SH-SY5Y (cell line): ENCODE data around the gene DDIT3.

ENCODE experiments used
- GATA2 ChIP-seq: IDR thresholded peaks from 2 replicates; pipeline ENCODE4 v1.6.1; 2011; ENCODE audit warnings: mild to moderate bottlenecking, low read depth, low read length
- GATA3 ChIP-seq: IDR thresholded peaks from 2 replicates; pipeline ENCODE4 v1.6.1; 2011; ENCODE audit warnings: low read depth, mild to moderate bottlenecking, low read length, moderate library complexity

DNA sequence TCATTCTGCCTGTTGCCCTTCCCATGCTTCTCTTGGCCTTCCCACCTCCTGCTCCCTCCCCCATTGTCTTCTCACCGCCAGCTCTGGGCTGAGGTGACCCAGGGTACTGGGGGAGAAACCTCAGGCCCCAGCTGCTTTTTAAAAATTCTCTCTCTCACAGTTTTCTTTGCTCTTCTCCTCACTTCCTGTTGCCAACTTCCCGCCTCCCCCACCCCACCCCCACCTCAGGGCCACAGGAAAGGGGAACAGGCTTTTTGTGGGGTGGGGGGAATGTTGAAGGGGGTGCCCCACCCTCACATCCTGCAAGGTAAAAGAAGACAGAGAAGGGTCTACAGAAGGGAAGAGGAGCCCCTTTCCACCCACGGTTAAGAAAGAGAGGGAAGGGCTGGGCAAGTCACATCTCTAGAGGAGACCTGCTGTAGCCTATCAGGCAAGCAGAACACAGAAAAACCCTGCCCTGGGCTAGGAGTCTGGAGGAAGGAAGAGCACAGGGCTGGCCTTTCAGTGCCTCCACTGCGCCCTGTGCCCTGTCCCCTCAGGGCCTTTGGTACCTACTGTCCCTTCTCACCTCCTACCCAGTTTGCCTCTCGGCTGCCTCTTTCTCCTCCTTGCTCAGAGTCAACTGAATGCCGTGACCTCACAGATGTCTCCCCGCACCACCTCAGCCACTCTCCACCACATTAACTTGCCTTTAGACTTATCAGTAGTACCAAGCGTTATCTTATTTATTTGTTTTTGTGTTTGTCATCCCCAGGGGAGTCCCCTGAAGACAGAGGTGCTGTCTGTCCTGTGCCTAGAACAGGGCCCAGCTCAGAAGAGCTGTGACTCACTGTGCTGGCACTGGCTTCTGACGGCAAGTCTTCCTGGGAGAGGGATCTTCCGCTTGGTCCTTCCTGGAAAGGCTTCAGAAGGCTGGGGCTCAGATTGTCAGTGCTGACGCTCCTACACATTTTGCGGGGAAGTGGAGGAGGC is 42.3 kb downstream of the DDIT3 start:
- TF ChIP-seq GATA2 = no peak
- no peak for TF ChIP-seq GATA3
